Measurements from ENCODE around the gene TMEM203. TPM values are rescaled to one million over a fixed set of nuclear protein-coding genes. Genes with fewer than 3 reads are reported as not detected.

Gene TMEM203
- polyA plus RNA-seq, 1 of the 3 experiments (the other 2 are of a cell fraction): 55.6 TPM

DNA sequence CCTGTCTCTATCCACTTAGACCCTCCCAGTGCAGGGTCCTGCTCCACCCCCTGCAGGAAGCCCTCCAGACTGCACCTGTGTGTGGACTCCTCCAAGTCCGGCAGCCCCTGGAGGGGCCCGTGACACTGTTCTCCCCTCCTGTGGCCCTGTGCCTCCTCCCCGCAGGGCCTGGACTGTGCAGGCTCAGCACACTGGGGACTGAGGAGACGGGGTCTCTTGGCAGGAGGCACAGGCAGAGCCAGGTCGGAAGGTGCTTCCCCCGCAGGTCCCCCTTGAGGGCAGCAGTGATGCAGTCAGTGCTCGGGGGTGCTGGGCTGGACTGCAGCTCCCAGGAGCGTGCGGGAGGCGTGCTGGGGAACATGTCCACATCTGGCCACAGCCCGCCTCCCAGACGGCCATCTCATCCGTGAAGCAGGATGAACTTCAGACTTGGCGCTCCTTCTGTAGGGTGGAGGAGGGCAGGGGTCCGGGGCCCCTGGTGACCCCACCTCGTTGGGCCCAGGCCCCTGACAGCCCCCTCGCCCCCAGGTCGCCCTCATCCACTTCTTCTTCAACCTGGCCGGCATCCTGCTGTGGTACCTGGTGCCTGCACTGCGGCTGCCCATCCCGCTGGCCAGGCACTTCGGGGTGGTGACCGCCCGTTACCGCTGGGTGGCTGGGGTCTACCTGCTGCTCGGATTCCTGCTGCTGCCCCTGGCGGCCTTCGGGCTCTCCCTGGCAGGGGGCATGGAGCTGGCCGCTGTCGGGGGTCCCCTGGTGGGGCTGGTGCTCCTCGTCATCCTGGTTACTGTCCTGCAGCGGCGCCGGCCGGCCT, 30.2 kb upstream of the TMEM203 start:
- 89% methylated on average over 7 of the region's 35 CpGs for whole genome bisulfite sequencing (ENCODE audit: low lambda C conversion rate)
- Histone ChIP-seq H3K36me3 (replicated peaks in 1 of 2; ENCODE audit: control insufficient read depth in 1 of 2, insufficient read depth in 2 of 2, low read length in 1 of 2) (no peaks in the 10 kb centered on the region), H3F3A (replicated peaks; ENCODE audit: insufficient read depth) (peaks cover 9% of the 10 kb centered on the region), H2AFZ (ENCODE audit: low read depth) (no peak overlapping the region), H3K4me1 (ENCODE audit: control insufficient read depth in 1 of 2, insufficient read depth in 2 of 2, low read depth in 1 of 2, low read length in 1 of 2) (peaks cover 9 to 22% of the 10 kb centered on the region in 2 experiments; a peak in 2 of 4 replicates), H3K27ac (ENCODE audit: low read depth in 2 of 2, low read length in 1 of 2) (no peak overlapping the region), H3K9me2 (no peaks in the 10 kb centered on the region), H4K20me1 (ENCODE audit: insufficient read depth) (no peaks in the 10 kb centered on the region), H3K4me3 (ENCODE audit: low read depth in 2 of 2, low read length in 1 of 2) (no peak overlapping the region), H3K9ac (no peak overlapping the region), H3K27me3 (ENCODE audit: insufficient read depth) (no peaks in the 10 kb centered on the region), H3K9me3 (no peaks in the 10 kb centered on the region), H3K79me2 (ENCODE audit: insufficient read depth) (peaks cover 27% of the 10 kb centered on the region), H3K4me2 (no peak overlapping the region)
- no peak for TF ChIP-seq POLR2AphosphoS5 (IDR thresholded peaks at IDR 0.05; ENCODE audit: low read depth, low read length)
- TF ChIP-seq, protein P1, sequence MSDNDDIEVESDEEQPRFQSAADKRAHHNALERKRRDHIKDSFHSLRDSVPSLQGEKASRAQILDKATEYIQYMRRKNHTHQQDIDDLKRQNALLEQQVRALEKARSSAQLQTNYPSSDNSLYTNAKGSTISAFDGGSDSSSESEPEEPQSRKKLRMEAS (IDR thresholded peaks at IDR 0.05; ENCODE audit: low read depth): no peak
- TF ChIP-seq, protein P2, sequence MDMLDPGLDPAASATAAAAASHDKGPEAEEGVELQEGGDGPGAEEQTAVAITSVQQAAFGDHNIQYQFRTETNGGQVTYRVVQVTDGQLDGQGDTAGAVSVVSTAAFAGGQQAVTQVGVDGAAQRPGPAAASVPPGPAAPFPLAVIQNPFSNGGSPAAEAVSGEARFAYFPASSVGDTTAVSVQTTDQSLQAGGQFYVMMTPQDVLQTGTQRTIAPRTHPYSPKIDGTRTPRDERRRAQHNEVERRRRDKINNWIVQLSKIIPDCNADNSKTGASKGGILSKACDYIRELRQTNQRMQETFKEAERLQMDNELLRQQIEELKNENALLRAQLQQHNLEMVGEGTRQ (IDR thresholded peaks at IDR 0.05; ENCODE audit: borderline replicate concordance, low read depth, low read length): no peak
- no peak for TF ChIP-seq SMC3 (IDR thresholded peaks at IDR 0.05; ENCODE audit: low read depth, low read length)
- TF ChIP-seq EP300 (IDR thresholded peaks at IDR 0.05; ENCODE audit: borderline replicate concordance in 1 of 2, low read depth in 1 of 2, low read length in 1 of 2): no peak
- TF ChIP-seq FOXM1 (IDR thresholded peaks at IDR 0.05; ENCODE audit: low read depth): no peak
- TF ChIP-seq RFX5 (IDR thresholded peaks at IDR 0.05; ENCODE audit: low read length): no peak
- TF ChIP-seq, protein P3, sequence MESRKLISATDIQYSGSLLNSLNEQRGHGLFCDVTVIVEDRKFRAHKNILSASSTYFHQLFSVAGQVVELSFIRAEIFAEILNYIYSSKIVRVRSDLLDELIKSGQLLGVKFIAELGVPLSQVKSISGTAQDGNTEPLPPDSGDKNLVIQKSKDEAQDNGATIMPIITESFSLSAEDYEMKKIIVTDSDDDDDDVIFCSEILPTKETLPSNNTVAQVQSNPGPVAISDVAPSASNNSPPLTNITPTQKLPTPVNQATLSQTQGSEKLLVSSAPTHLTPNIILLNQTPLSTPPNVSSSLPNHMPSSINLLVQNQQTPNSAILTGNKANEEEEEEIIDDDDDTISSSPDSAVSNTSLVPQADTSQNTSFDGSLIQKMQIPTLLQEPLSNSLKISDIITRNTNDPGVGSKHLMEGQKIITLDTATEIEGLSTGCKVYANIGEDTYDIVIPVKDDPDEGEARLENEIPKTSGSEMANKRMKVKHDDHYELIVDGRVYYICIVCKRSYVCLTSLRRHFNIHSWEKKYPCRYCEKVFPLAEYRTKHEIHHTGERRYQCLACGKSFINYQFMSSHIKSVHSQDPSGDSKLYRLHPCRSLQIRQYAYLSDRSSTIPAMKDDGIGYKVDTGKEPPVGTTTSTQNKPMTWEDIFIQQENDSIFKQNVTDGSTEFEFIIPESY (IDR thresholded peaks at IDR 0.05; ENCODE audit: borderline replicate concordance, low read depth): no peak
- no peak for TF ChIP-seq GABPA (IDR thresholded peaks at IDR 0.05; ENCODE audit: low read depth)
- DNase-seq: no peak
- ChIA-PET POLR2A (interaction anchor here (1.0 to 1.3 kb wide), 4 partner anchors 18 to 187 kb away, joined by 3 to 4 read pairs (median 3); partner anchors contain the start of genes EXD3 and NOXA1), CTCF (interaction anchor here (1.0 to 4.5 kb wide), 37 partner anchors 11 to 426 kb away, joined by 3 to 95 read pairs (median 6); partner anchors contain the start of genes ANAPC2, CYSRT1, DPP7 and GRIN1)

DNA sequence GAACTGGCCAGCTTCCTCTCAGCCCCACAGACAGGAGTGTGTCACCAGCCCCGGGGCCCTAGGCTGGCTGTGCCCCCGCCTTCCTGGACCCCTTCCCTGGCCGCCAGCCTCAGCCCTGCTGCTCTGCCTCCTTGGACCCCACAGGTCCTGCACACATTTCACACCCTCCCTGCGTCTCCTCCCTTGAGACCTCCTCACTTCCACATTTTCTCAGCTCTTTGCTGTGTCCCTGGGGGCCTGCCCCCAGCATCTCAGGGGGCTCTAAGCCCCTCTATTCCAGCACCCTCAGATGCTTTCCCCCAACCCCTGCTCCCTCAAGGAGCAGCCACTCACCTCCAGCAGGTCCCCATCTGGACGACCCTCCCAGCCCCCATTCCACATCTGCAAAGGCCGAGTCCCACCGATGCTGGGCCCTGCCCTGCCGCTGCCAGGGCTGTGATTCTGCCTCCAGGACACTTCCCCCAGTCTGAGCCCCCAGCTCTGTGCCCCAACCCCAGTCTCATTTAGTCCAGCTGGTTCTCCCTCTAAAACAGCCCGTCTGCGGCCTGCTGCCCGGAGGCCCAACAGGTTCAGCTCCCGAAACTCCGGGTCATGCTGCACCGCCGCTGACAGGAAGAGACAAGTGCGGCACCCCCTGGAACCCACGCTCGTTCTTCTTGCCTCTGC, 29.4 kb upstream of the TMEM203 start:
- ChIA-PET CTCF (interaction anchor here (1.1 to 4.5 kb wide), 6 partner anchors 10 to 179 kb away, joined by 3 to 95 read pairs (median 4); partner anchors contain the start of genes CYSRT1, DPP7, RNF208 and RNF224), POLR2A (no interaction called here)
- Histone ChIP-seq H4K20me1 (ENCODE audit: insufficient read depth) (no peaks in the 10 kb centered on the region), H3K4me2 (no peak overlapping the region), H3K4me1 (ENCODE audit: control insufficient read depth in 1 of 2, insufficient read depth in 2 of 2, low read depth in 1 of 2, low read length in 1 of 2) (peaks cover 9 to 22% of the 10 kb centered on the region in 2 experiments; a peak in 2 of 4 replicates), H3K9ac (no peak overlapping the region), H3K9me2 (no peaks in the 10 kb centered on the region), H2AFZ (ENCODE audit: low read depth) (no peak overlapping the region), H3K4me3 (ENCODE audit: low read depth in 2 of 2, low read length in 1 of 2) (no peak overlapping the region), H3K79me2 (ENCODE audit: insufficient read depth) (peaks cover 27% of the 10 kb centered on the region), H3K27ac (ENCODE audit: low read depth in 2 of 2, low read length in 1 of 2) (no peak overlapping the region), H3F3A (replicated peaks; ENCODE audit: insufficient read depth) (peaks cover 8% of the 10 kb centered on the region), H3K36me3 (replicated peaks in 1 of 2; ENCODE audit: control insufficient read depth in 1 of 2, insufficient read depth in 2 of 2, low read length in 1 of 2) (no peaks in the 10 kb centered on the region), H3K9me3 (no peaks in the 10 kb centered on the region), H3K27me3 (ENCODE audit: insufficient read depth) (no peaks in the 10 kb centered on the region)
- WGBS (ENCODE audit: low lambda C conversion rate): 87% methylated on average over 16 of the region's 18 CpGs
- no peak for DNase-seq
- TF ChIP-seq TAF1 (IDR thresholded peaks at IDR 0.05; ENCODE audit: borderline replicate concordance, low read depth, low read length) (no peak), EP300 (IDR thresholded peaks at IDR 0.05; ENCODE audit: borderline replicate concordance in 1 of 2, low read depth in 1 of 2, low read length in 1 of 2) (no peak), ELF1 (IDR thresholded peaks at IDR 0.05) (no peak), JUND (IDR thresholded peaks at IDR 0.05) (no peak), SIN3A (IDR thresholded peaks at IDR 0.05; ENCODE audit: borderline replicate concordance, low read depth, low read length) (no peak), TCF12 (IDR thresholded peaks at IDR 0.05) (no peak), MEF2A (IDR thresholded peaks at IDR 0.05; ENCODE audit: borderline replicate concordance, low read depth) (no peak)
- TF ChIP-seq, protein P3 (IDR thresholded peaks at IDR 0.05; ENCODE audit: borderline replicate concordance, low read depth): no peak
- TF ChIP-seq, protein P4, sequence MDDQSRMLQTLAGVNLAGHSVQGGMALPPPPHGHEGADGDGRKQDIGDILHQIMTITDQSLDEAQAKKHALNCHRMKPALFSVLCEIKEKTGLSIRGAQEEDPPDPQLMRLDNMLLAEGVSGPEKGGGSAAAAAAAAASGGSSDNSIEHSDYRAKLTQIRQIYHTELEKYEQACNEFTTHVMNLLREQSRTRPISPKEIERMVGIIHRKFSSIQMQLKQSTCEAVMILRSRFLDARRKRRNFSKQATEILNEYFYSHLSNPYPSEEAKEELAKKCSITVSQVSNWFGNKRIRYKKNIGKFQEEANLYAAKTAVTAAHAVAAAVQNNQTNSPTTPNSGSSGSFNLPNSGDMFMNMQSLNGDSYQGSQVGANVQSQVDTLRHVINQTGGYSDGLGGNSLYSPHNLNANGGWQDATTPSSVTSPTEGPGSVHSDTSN (IDR thresholded peaks at IDR 0.05): no peak
- TF ChIP-seq, protein P2 (IDR thresholded peaks at IDR 0.05; ENCODE audit: borderline replicate concordance, low read depth, low read length): no peak
- TF ChIP-seq, protein P1 (IDR thresholded peaks at IDR 0.05; ENCODE audit: low read depth): no peak
